ENCODE data around the gene MOXD1.

The MOXD1 gene

DNA sequence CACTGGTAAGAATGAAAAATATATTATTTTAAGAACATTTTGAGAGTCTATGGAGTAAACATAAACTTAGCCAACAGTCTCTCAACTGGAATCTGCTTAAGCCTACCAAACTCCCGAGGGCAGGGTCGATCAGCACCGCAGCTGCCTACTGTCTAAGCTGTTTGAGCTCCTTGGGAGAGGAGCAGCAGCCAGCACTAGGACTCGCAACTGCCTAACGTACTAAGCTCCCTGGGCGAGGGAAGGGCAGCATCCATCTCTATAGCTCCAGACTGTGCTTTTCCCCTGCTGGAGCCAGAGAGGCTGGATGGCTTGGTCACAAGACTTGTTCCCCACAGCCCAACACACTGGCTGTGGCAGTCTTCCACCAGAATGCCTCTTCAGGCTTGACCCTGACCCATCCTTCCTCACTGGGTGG lies 96.4 kb downstream of the MOXD1 start:
- Histone ChIP-seq H3K27ac (no peak overlapping the region), H3K27me3 (ENCODE audit: control insufficient read depth, insufficient read depth, low read length) (no peaks in the 10 kb centered on the region), H2AFZ (no peak overlapping the region), H3K9me3 (ENCODE audit: control insufficient read depth, low read length) (peaks cover 4% of the 10 kb centered on the region), H3K4me2 (ENCODE audit: low read length) (no peak overlapping the region), H3K9ac (no peak overlapping the region), H3K4me1 (no peaks in the 10 kb centered on the region), H3K4me3 (ENCODE audit: low read depth, low read length) (no peak overlapping the region), H3K36me3 (ENCODE audit: control insufficient read depth, insufficient read depth, low read length) (no peaks in the 10 kb centered on the region), H3K79me2 (no peaks in the 10 kb centered on the region)
- TF ChIP-seq, protein P1, sequence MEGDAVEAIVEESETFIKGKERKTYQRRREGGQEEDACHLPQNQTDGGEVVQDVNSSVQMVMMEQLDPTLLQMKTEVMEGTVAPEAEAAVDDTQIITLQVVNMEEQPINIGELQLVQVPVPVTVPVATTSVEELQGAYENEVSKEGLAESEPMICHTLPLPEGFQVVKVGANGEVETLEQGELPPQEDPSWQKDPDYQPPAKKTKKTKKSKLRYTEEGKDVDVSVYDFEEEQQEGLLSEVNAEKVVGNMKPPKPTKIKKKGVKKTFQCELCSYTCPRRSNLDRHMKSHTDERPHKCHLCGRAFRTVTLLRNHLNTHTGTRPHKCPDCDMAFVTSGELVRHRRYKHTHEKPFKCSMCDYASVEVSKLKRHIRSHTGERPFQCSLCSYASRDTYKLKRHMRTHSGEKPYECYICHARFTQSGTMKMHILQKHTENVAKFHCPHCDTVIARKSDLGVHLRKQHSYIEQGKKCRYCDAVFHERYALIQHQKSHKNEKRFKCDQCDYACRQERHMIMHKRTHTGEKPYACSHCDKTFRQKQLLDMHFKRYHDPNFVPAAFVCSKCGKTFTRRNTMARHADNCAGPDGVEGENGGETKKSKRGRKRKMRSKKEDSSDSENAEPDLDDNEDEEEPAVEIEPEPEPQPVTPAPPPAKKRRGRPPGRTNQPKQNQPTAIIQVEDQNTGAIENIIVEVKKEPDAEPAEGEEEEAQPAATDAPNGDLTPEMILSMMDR (IDR thresholded peaks at IDR 0.05): no peak

DNA sequence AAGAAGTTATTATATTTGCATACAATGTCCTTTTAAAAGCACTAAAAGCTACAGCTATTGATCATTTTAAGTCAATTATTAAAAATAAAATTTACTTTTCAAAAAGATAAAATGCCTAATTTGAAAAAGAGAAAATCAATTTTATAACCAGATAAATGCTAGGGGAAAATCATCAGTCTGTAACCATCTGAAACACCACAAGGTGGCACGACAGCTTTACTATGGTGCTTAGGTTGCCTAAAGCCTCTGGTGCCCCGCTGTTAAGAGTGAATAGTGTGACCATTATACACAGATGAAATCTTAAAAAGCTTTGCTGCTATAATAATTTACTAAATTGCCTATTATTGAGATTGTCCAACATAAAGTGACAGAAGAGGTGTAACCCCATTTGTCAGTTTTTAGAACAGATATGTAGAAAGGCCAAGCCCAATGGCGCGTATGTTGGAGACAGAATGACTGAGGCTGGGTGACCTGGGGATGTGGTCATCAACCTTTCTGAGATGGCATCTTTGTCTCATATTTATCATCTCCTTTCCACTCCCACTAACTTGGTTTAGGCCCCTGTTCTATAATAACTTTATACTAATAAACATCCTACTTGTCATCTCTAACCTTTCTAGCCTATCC lies 100.8 kb downstream of the MOXD1 start:
- no peak overlapping the region for H3K4me3 ChIP-seq (ENCODE audit: low read depth, low read length)

DNA sequence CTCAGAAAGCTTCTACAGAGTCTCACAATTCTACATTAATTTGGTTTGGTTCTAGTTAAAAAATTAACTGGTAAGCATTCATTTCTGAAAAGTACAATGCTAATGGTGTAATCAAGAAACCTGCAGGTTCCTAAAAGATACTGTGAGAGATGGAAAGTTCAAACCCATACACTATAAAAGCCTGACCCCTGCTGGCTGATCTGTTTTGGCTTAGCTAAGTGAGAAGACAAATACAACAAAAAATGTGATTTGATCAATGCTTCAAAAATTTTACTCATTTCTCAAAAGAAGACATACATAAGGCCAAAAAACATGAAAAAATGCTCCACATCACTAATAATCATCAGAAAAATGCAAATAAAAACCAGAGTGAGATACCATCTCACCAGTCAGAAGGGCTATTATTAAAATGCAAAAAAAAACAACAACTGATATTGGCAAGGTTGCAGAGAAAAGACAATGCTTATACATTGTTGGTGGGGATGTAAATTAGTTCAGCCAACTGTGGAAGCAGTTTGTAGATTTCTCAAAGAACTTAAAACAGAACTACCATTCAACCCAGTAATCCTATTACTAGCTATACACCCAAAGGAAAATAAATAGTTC lies 102.8 kb downstream of the MOXD1 start:
- Histone ChIP-seq H3K27me3 (ENCODE audit: control insufficient read depth, insufficient read depth, low read length) (no peaks in the 10 kb centered on the region), H2AFZ (no peak overlapping the region), H3K9ac (no peak overlapping the region), H3K4me1 (no peaks in the 10 kb centered on the region), H3K4me2 (ENCODE audit: low read length) (no peak overlapping the region), H3K27ac (no peak overlapping the region), H3K9me3 (ENCODE audit: control insufficient read depth, low read length) (peaks cover 4% of the 10 kb centered on the region), H3K36me3 (ENCODE audit: control insufficient read depth, insufficient read depth, low read length) (no peaks in the 10 kb centered on the region), H3K79me2 (no peaks in the 10 kb centered on the region), H3K4me3 (ENCODE audit: low read depth, low read length) (no peak overlapping the region)
- TF ChIP-seq, protein P1 (IDR thresholded peaks at IDR 0.05): peak; percentile 33

More for the DNA sequence above, 100.8 kb downstream of the MOXD1 start:
- Histone ChIP-seq H3K27me3 (ENCODE audit: control insufficient read depth, insufficient read depth, low read length) (no peaks in the 10 kb centered on the region), H3K4me2 (ENCODE audit: low read length) (no peak overlapping the region), H3K36me3 (ENCODE audit: control insufficient read depth, insufficient read depth, low read length) (no peaks in the 10 kb centered on the region), H3K27ac (no peak overlapping the region), H3K9me3 (ENCODE audit: control insufficient read depth, low read length) (peaks cover 4% of the 10 kb centered on the region), H2AFZ (no peak overlapping the region), H3K79me2 (no peaks in the 10 kb centered on the region), H3K9ac (no peak overlapping the region), H3K4me1 (no peaks in the 10 kb centered on the region)
- TF ChIP-seq, protein P1 (IDR thresholded peaks at IDR 0.05): peak; percentile 32

DNA sequence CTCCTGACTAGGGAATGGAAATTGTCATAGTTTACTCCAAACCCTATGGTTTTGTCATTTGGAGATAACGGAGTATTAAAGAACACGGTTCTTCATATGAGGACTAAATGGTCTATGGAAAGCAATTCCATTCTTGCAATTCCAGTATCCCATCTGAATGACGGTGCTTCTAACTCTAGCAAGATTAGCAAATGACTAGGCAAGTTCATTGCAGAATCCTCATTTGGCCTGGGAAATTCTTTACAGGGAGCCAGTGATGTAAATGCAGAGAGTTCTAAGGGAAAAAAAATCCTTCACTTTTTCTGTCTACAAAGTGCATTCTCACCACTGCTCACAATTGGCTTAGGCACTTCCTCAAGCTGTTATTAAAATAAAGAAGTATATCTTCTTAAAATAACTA lies 111.5 kb downstream of the MOXD1 start:
- Histone ChIP-seq H3K9me3 (ENCODE audit: control insufficient read depth, low read length) (no peaks in the 10 kb centered on the region), H3K36me3 (ENCODE audit: control insufficient read depth, insufficient read depth, low read length) (no peaks in the 10 kb centered on the region), H3K79me2 (no peaks in the 10 kb centered on the region), H3K4me1 (no peaks in the 10 kb centered on the region), H3K27ac (no peak overlapping the region), H3K4me3 (ENCODE audit: low read depth, low read length) (no peak overlapping the region), H3K27me3 (ENCODE audit: control insufficient read depth, insufficient read depth, low read length) (no peaks in the 10 kb centered on the region), H2AFZ (no peak overlapping the region), H3K9ac (no peak overlapping the region), H3K4me2 (ENCODE audit: low read length) (no peak overlapping the region)
- TF ChIP-seq, protein P1 (IDR thresholded peaks at IDR 0.05): no peak

DNA sequence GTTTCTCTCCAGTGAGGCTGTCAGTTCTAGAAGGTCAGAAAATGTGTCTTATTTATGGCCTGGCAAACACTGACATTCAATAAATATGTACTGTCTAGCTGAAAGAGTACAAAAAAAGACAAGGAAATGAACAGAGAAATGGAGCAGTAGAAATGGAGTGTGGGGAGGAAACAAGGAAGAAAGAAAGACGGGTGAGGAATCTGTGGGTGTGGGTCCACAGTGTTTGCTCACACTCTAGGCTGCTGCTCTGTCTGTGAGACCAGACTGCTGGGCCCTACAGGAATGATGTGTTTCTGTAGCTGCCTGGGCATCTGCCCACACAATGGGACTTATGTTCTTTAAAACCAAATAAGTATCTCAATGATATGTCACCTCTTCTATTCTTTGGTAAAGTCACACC lies 114.2 kb downstream of the MOXD1 start:
- no peaks in the 10 kb centered on the region for H3K36me3 ChIP-seq (ENCODE audit: control insufficient read depth, insufficient read depth, low read length)
- H3K79me2 ChIP-seq: no peaks in the 10 kb centered on the region
- no peaks in the 10 kb centered on the region for H3K27me3 ChIP-seq (ENCODE audit: control insufficient read depth, insufficient read depth, low read length)
- no peak overlapping the region for H2AFZ ChIP-seq
- no peaks in the 10 kb centered on the region for H3K9me3 ChIP-seq (ENCODE audit: control insufficient read depth, low read length)
- no peak overlapping the region for H3K9ac ChIP-seq
- H3K4me3 ChIP-seq (ENCODE audit: low read depth, low read length): no peak overlapping the region
- TF ChIP-seq, protein P1 (IDR thresholded peaks at IDR 0.05): no peak
- no peaks in the 10 kb centered on the region for H3K4me1 ChIP-seq
- no peak overlapping the region for H3K27ac ChIP-seq
- H3K4me2 ChIP-seq (ENCODE audit: low read length): no peak overlapping the region

All from parathyroid adenoma (tissue), 2 donors.